ENCODE results near the gene ADCY2. TPM values are rescaled to one million over a fixed set of nuclear protein-coding genes. Genes with fewer than 3 reads are reported as not detected.

Gene ADCY2
- polyA plus RNA-seq, 2 donors = 0.06 to 0.76 TPM

DNA sequence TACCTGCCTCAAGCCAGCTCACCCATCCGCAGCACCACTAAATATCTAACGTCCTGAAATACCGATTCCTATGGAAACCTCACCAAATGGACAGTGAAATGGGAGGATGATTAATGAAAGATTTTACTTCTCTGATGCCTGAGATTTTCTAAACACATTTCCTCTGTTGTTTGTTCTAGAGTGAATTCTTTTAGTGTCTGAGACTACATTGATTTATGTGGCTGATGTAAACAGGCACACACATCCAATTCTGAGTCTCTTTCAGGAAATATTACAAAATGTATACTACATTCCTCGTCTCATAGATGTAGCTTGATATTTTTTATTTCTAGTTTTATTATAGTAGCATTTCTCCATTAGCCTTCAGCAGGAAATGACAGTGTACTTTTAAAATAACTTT, 20.5 kb upstream of the ADCY2 start:
- 68 to 79% methylated on average over 4 of the region's 4 CpGs for WGBS, 2 donors
- Histone ChIP-seq H3K4me3 (ENCODE audit: low read depth in 1 of 2, low read length in 2 of 2) (no peak overlapping the region), H3K27me3 (ENCODE audit: control insufficient read depth in 1 of 2, insufficient read depth in 2 of 2, low read length in 2 of 2) (no peaks in the 10 kb centered on the region), H3K27ac (ENCODE audit: low read depth in 2 of 2, low read length in 1 of 2) (no peak overlapping the region), H3K36me3 (ENCODE audit: control insufficient read depth in 2 of 2, insufficient read depth in 2 of 2, low read length in 1 of 2) (no peaks in the 10 kb centered on the region), H3K9me3 (ENCODE audit: control insufficient read depth in 2 of 2, insufficient read depth in 1 of 2, low read depth in 1 of 2, low read length in 1 of 2) (peaks cover 0 to 2% of the 10 kb centered on the region in 2 donors), H3K4me1 (ENCODE audit: control insufficient read depth in 2 of 2, insufficient read depth in 2 of 2, low read length in 1 of 2) (no peaks in the 10 kb centered on the region)

DNA sequence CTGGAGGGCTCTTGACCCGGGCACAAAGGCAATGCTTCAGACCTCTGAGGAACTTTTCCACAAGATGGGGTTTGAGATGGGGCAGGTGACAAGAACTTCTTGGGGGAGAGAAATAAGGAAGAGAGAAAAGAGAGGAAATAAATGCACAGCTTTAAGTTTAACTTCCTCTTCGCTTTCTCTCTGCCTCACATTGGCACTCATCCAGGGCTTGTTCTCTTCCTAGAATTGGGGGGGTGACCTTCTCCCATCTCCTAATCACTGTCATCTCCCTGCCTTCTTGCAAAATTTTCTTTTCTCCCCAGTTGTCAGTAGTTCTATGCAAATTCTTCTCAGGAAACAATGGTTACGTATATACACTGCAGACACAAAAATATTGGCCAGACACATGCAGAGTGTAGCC, 19.1 kb upstream of the ADCY2 start:
- Histone ChIP-seq H3K36me3 (ENCODE audit: control insufficient read depth in 2 of 2, insufficient read depth in 2 of 2, low read length in 1 of 2) (no peaks in the 10 kb centered on the region), H3K27me3 (ENCODE audit: control insufficient read depth in 1 of 2, insufficient read depth in 2 of 2, low read length in 2 of 2) (no peaks in the 10 kb centered on the region), H3K4me1 (ENCODE audit: control insufficient read depth in 2 of 2, insufficient read depth in 2 of 2, low read length in 1 of 2) (no peaks in the 10 kb centered on the region), H3K9me3 (ENCODE audit: control insufficient read depth in 2 of 2, insufficient read depth in 1 of 2, low read depth in 1 of 2, low read length in 1 of 2) (no peaks in the 10 kb centered on the region), H3K27ac (ENCODE audit: low read depth in 2 of 2, low read length in 1 of 2) (no peak overlapping the region), H3K4me3 (ENCODE audit: low read depth in 1 of 2, low read length in 2 of 2) (no peak overlapping the region)
- WGBS, 2 donors = 70 to 77% methylated on average over 3 of the region's 3 CpGs

DNA sequence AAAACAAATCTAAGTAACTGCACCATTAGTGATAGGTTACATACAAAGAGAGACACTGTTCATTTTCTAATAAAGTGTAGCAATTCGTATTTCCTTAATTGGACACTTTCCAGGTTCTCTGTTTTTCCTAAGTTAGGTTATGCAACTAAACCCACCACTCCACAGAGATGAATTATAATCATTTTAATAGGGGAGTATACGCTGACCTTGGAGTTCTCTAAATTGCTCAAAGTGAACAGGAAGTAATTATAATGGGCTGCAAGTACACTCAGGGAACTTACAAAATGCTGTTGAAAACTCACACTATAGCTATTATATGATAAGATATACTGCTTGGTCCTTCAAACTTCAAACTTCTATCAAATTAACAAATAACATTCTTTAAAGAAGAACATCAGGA, 18.2 kb upstream of the ADCY2 start:
- Histone ChIP-seq H3K4me3 (ENCODE audit: low read depth in 1 of 2, low read length in 2 of 2) (no peak overlapping the region), H3K27ac (ENCODE audit: low read depth in 2 of 2, low read length in 1 of 2) (no peak overlapping the region), H3K27me3 (ENCODE audit: control insufficient read depth in 1 of 2, insufficient read depth in 2 of 2, low read length in 2 of 2) (no peaks in the 10 kb centered on the region), H3K4me1 (ENCODE audit: control insufficient read depth in 2 of 2, insufficient read depth in 2 of 2, low read length in 1 of 2) (no peaks in the 10 kb centered on the region), H3K36me3 (ENCODE audit: control insufficient read depth in 2 of 2, insufficient read depth in 2 of 2, low read length in 1 of 2) (no peaks in the 10 kb centered on the region), H3K9me3 (ENCODE audit: control insufficient read depth in 2 of 2, insufficient read depth in 1 of 2, low read depth in 1 of 2, low read length in 1 of 2) (no peaks in the 10 kb centered on the region)
- 40 to 48% methylated on average over 2 of the region's 2 CpGs for WGBS, 2 donors

DNA sequence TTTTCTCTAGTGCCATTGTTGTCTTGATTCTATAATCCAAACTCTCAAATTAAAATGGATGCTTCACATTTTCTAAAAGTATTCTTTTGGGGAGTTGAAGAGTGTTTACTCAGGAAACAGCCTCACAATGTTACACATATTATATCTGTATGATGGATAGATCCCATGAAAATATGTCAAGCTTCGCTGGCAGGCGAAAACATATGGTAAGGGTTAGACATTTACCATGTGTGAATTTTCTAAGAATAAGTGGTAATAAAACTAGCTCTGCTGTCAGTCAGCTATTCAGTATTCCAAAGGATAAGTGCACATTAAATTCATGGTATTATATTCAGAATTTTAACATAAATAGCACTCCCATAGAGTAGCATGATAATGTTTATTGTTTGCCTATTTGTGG, 13.3 kb upstream of the ADCY2 start:
- Histone ChIP-seq H3K27ac (ENCODE audit: low read depth in 2 of 2, low read length in 1 of 2) (no peak overlapping the region), H3K4me1 (ENCODE audit: control insufficient read depth in 2 of 2, insufficient read depth in 2 of 2, low read length in 1 of 2) (no peaks in the 10 kb centered on the region), H3K4me3 (ENCODE audit: low read depth in 1 of 2, low read length in 2 of 2) (no peak overlapping the region), H3K9me3 (ENCODE audit: control insufficient read depth in 2 of 2, insufficient read depth in 1 of 2, low read depth in 1 of 2, low read length in 1 of 2) (no peaks in the 10 kb centered on the region), H3K36me3 (ENCODE audit: control insufficient read depth in 2 of 2, insufficient read depth in 2 of 2, low read length in 1 of 2) (no peaks in the 10 kb centered on the region), H3K27me3 (ENCODE audit: control insufficient read depth in 1 of 2, insufficient read depth in 2 of 2, low read length in 2 of 2) (no peaks in the 10 kb centered on the region)
- whole genome bisulfite sequencing, 2 donors = 73 to 74% methylated on average over 2 of the region's 2 CpGs

DNA sequence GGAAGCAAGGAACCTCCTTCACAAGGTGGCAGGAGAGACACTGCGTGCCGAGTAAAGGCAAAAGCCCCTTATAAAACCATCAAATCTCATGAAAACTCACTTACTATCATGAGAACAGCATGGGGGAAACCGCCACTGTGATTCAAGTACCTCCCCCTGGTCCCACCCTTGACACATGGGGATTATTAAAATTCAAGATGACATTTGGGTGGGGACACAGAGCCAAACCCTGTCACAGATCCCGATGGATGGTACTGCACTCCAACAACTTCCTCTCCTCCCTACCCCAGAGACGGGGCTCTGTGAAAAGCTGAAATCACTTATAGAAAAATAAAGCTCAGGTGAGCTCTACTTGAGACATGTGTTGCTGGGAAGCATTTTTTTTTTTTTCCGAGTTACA, 10.3 kb upstream of the ADCY2 start:
- H3K27me3 ChIP-seq (ENCODE audit: control insufficient read depth in 1 of 2, insufficient read depth in 2 of 2, low read length in 2 of 2) = no peaks in the 10 kb centered on the region
- 88 to 90% methylated on average over 6 of the region's 6 CpGs for WGBS, 2 donors
- H3K9me3 ChIP-seq (ENCODE audit: control insufficient read depth in 2 of 2, insufficient read depth in 1 of 2, low read depth in 1 of 2, low read length in 1 of 2) = no peaks in the 10 kb centered on the region
- no peaks in the 10 kb centered on the region for H3K36me3 ChIP-seq (ENCODE audit: control insufficient read depth in 2 of 2, insufficient read depth in 2 of 2, low read length in 1 of 2)
- no peak overlapping the region for H3K27ac ChIP-seq (ENCODE audit: low read depth in 2 of 2, low read length in 1 of 2)
- H3K4me1 ChIP-seq (ENCODE audit: control insufficient read depth in 2 of 2, insufficient read depth in 2 of 2, low read length in 1 of 2) = no peaks in the 10 kb centered on the region
- H3K4me3 ChIP-seq (ENCODE audit: low read depth in 1 of 2, low read length in 2 of 2) = no peak overlapping the region

DNA sequence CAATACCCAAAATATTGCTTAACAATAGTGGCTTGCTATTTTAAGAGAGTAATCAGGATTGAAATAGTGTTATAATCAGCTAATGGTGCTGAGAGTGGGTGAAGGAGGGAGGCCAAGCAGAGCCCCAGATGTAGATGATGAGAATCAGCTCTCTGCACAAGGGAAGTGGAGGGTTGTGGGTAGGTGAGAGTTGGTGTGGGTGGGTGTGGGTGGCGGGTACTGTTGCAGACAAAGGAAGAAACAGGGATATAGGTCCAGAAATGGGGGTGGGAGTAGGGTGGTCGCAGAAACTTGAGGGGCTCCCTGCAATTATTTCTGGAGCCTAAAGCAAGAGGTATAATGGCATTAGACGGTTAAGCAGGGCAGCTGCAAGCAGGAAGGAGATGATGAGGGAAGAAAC, 7.4 kb upstream of the ADCY2 start:
- no peak overlapping the region for H3K27ac ChIP-seq (ENCODE audit: low read depth in 2 of 2, low read length in 1 of 2)
- no peak overlapping the region for H3K4me3 ChIP-seq (ENCODE audit: low read depth in 1 of 2, low read length in 2 of 2)
- no peaks in the 10 kb centered on the region for H3K4me1 ChIP-seq (ENCODE audit: control insufficient read depth in 2 of 2, insufficient read depth in 2 of 2, low read length in 1 of 2)
- no peaks in the 10 kb centered on the region for H3K36me3 ChIP-seq (ENCODE audit: control insufficient read depth in 2 of 2, insufficient read depth in 2 of 2, low read length in 1 of 2)
- H3K27me3 ChIP-seq (ENCODE audit: control insufficient read depth in 1 of 2, insufficient read depth in 2 of 2, low read length in 2 of 2) = no peaks in the 10 kb centered on the region
- H3K9me3 ChIP-seq (ENCODE audit: control insufficient read depth in 2 of 2, insufficient read depth in 1 of 2, low read depth in 1 of 2, low read length in 1 of 2) = no peaks in the 10 kb centered on the region
- WGBS, 2 donors = 73 to 81% methylated on average over 3 of the region's 3 CpGs

DNA sequence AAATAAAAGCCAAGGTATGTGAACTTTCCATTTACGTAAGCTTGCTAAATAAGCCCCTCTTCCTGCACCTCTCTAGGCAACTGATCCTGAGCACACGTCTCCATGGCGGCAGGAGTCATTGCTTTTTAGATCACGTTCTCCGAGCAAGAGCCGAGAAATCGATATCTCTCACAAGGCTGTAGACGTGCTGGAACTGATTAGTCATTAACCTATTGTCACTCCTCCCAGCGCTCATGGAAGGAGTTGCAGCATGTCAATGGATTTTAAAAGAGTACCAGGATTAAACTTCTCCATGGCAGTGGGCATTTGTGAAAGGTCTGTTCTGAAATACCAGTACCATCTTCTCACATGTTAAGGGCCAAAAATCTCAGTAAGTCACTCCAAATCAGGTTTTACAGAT, 4.7 kb upstream of the ADCY2 start:
- no peaks in the 10 kb centered on the region for H3K27me3 ChIP-seq (ENCODE audit: control insufficient read depth in 1 of 2, insufficient read depth in 2 of 2, low read length in 2 of 2)
- peaks cover 0 to 1% of the 10 kb centered on the region in 2 donors for H3K4me1 ChIP-seq (ENCODE audit: control insufficient read depth in 2 of 2, insufficient read depth in 2 of 2, low read length in 1 of 2)
- WGBS, 2 donors = 51 to 60% methylated on average over 9 of the region's 9 CpGs
- H3K9me3 ChIP-seq (ENCODE audit: control insufficient read depth in 2 of 2, insufficient read depth in 1 of 2, low read depth in 1 of 2, low read length in 1 of 2) = peaks cover 0 to 2% of the 10 kb centered on the region in 2 donors
- no peak overlapping the region for H3K27ac ChIP-seq (ENCODE audit: low read depth in 2 of 2, low read length in 1 of 2)
- H3K36me3 ChIP-seq (ENCODE audit: control insufficient read depth in 2 of 2, insufficient read depth in 2 of 2, low read length in 1 of 2) = no peaks in the 10 kb centered on the region
- H3K4me3 ChIP-seq (ENCODE audit: low read depth in 1 of 2, low read length in 2 of 2) = no peak overlapping the region

DNA sequence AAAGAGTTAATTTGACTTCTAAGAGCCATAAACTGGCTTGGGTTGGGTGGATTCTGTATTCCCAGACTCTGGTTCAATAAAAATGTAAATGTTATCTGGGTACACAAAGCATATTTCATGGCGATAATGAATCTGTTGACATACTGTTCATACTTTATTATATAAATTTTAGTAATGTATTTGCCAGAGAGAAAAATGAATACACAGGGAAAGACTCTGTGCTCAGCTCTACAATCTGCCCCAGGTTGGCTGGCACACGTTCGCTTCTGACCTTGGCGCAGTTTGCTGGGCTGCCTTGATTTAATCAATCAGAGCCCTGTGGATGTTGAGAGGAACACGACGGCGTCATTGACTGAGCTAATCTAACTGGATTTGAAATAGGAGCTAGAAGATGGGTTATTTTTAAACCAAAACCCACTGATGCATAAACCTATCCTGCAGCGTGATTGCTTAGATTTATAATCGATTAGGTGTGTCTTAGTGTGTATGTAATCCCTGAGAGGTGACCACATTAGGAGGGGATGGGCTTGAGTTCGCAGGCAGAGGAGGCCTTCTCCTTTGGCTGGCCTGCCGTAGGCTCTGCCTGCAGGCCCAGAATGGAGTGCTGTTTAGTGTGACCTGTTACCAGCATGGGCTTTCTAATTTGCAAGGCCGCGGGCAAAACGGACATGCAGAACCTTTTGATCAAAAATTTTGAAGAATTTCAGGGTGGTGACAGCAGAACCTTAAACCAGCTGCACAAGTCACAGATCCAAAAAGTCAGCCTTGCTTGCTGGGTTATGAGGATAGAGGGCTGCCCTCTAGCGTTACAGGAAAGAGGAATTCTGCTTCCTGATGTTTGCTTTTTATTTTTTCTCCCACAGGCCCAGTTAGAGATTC, 3.9 kb upstream of the ADCY2 start:
- Histone ChIP-seq H3K27me3 (ENCODE audit: control insufficient read depth in 1 of 2, insufficient read depth in 2 of 2, low read length in 2 of 2) (no peaks in the 10 kb centered on the region), H3K4me1 (ENCODE audit: control insufficient read depth in 2 of 2, insufficient read depth in 2 of 2, low read length in 1 of 2) (peaks cover 2 to 3% of the 10 kb centered on the region in 2 donors), H3K9me3 (ENCODE audit: control insufficient read depth in 2 of 2, insufficient read depth in 1 of 2, low read depth in 1 of 2, low read length in 1 of 2) (peaks cover 0 to 2% of the 10 kb centered on the region in 2 donors), H3K27ac (ENCODE audit: low read depth in 2 of 2, low read length in 1 of 2) (no peak overlapping the region), H3K4me3 (ENCODE audit: low read depth in 1 of 2, low read length in 2 of 2) (no peak overlapping the region), H3K36me3 (ENCODE audit: control insufficient read depth in 2 of 2, insufficient read depth in 2 of 2, low read length in 1 of 2) (no peaks in the 10 kb centered on the region)
- 43 to 61% methylated on average over 15 of the region's 15 CpGs for WGBS, 2 donors

DNA sequence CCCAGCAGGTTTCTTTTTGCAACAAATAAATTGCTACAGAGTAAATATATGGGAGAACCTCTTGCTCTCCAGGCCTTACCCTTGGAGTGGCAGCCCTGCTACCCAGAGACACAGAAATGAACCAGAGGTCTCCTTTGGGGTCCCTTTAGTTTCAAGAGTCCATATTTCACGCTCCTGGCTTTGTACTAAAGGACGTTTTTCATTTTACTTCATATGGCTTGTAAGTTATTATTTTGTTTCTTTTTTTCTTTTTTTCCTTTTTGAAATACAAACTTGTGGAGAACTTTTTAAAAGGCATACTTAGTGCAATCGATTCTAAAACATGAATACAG, 3.3 kb upstream of the ADCY2 start:
- no peak overlapping the region for H3K4me3 ChIP-seq (ENCODE audit: low read depth in 1 of 2, low read length in 2 of 2)
- H3K9me3 ChIP-seq (ENCODE audit: control insufficient read depth in 2 of 2, insufficient read depth in 1 of 2, low read depth in 1 of 2, low read length in 1 of 2) = peaks cover 0 to 2% of the 10 kb centered on the region in 2 donors
- H3K27ac ChIP-seq (ENCODE audit: low read depth in 2 of 2, low read length in 1 of 2) = no peak overlapping the region
- peaks cover 2 to 3% of the 10 kb centered on the region in 2 donors for H3K4me1 ChIP-seq (ENCODE audit: control insufficient read depth in 2 of 2, insufficient read depth in 2 of 2, low read length in 1 of 2)
- H3K36me3 ChIP-seq (ENCODE audit: control insufficient read depth in 2 of 2, insufficient read depth in 2 of 2, low read length in 1 of 2) = no peaks in the 10 kb centered on the region
- H3K27me3 ChIP-seq (ENCODE audit: control insufficient read depth in 1 of 2, insufficient read depth in 2 of 2, low read length in 2 of 2) = no peaks in the 10 kb centered on the region
- WGBS, 2 donors = 82 to 85% methylated on average over 3 of the region's 3 CpGs
